Sigmoid colon (tissue), 7 donors: ENCODE measurements around the gene OXTR. TPM values are rescaled to one million over a fixed set of nuclear protein-coding genes. Genes with fewer than 3 reads are reported as not detected.

Source experiments
- DNase-seq: peaks from one replicate; pipeline ENCODE4 v3.0.0-alpha.2; 2019
- H3K27ac ChIP-seq, 4 donors: fragments of 200-600 bp; sonication (generic); one replicate each; pipeline ENCODE4 v1.5.1; 2016 to 2019; ENCODE audit warnings: mild to moderate bottlenecking in 1 of 4
- H3K27me3 ChIP-seq, 3 donors: fragments of 200-600 bp; sonication (generic); one replicate each; pipeline ENCODE4 v1.5.1; 2019; ENCODE audit warnings: mild to moderate bottlenecking in 1 of 3
- H3K36me3 ChIP-seq, 4 donors: fragments of 200-600 bp; sonication (generic); one replicate each; pipeline ENCODE4 v1.5.1; 2016 to 2019
- H3K4me1 ChIP-seq, 4 donors: fragments of 200-600 bp; sonication (generic); one replicate each; pipeline ENCODE4 v1.5.1; 2017 to 2019
- H3K4me3 ChIP-seq, 4 donors: fragments of 200-600 bp; sonication (generic); one replicate each; pipeline ENCODE4 v1.5.1; 2017 to 2019; ENCODE audit warnings: mild to moderate bottlenecking in 2 of 4, moderate library complexity in 1 of 4
- H3K9me3 ChIP-seq, 4 donors: fragments of 200-600 bp in 3 of 4; sonication (generic) in 3 of 4; one replicate each; pipeline versions ENCODE4 v1.5.1 to v1.6.1; 2013 to 2019
- EP300 ChIP-seq, 4 donors: sonication (generic); formaldehyde crosslinking; IDR thresholded peaks; one replicate each; pipeline ENCODE4 v1.6.1; 2017; ENCODE audit warnings: antibody characterized with exemption in 4 of 4
- POLR2A ChIP-seq, 2 donors: fragments of 450-650 bp; IDR thresholded peaks; one replicate each; pipeline ENCODE4 v1.6.1; 2016; ENCODE audit warnings: antibody characterized with exemption in 2 of 2, mild to moderate bottlenecking in 2 of 2, moderate library complexity in 2 of 2
- POLR2AphosphoS5 ChIP-seq, 4 donors: sonication (generic); formaldehyde crosslinking; IDR thresholded peaks; one replicate each; pipeline ENCODE4 v1.6.1; 2017; ENCODE audit warnings: antibody characterized with exemption in 4 of 4
- WGBS, 2 donors: extraction: QIAGEN DNeasy Blood & Tissue Kit; methylation state at CpG; one replicate each; pipeline ENCODE4 v1.1.7; 2013; 5-methylcytosine and 5-hydroxymethylcytosine counted together
- intact Hi-C: fragments of 100-400 bp; cut with DNase I; formaldehyde crosslinking; loops from one replicate; pipeline ENCODE4 v1.15.1; 2023
- polyA plus RNA-seq, 3 donors: library from polyadenylated mRNA; stranded (reverse); fragments of 200-250 nt; gene quantifications; one replicate each; pipeline ENCODE4 v1.2.3, GENCODE V29; 2013
- total RNA-seq, 4 donors: library from RNA; depleted of rRNA; stranded (reverse); fragments of >200 nt; gene quantifications; one replicate each; pipeline ENCODE4 v1.1.0, GENCODE V29; 2016
- TF ChIP-seq, protein P1 (sequence below), 4 experiments: fragments of 450-650 bp in 3 of 4; fragments of 200-600 bp in 1 of 4; IDR thresholded peaks; one replicate each; pipeline ENCODE4 v1.5.1; 2016 to 2019; ENCODE audit warnings: antibody characterized with exemption in 4 of 4, mild to moderate bottlenecking in 3 of 4, moderate library complexity in 2 of 4
- donor health status: healthy with polysubstance abuse.
- donor health status: Bipolar disorder and iron deficiency.
- donor health status: healthy.

OXTR gene
- total and polyA plus RNA-seq, 7 donors = under 0.01 to 0.55 (median 0.29) TPM; not detected in 1

DNA sequence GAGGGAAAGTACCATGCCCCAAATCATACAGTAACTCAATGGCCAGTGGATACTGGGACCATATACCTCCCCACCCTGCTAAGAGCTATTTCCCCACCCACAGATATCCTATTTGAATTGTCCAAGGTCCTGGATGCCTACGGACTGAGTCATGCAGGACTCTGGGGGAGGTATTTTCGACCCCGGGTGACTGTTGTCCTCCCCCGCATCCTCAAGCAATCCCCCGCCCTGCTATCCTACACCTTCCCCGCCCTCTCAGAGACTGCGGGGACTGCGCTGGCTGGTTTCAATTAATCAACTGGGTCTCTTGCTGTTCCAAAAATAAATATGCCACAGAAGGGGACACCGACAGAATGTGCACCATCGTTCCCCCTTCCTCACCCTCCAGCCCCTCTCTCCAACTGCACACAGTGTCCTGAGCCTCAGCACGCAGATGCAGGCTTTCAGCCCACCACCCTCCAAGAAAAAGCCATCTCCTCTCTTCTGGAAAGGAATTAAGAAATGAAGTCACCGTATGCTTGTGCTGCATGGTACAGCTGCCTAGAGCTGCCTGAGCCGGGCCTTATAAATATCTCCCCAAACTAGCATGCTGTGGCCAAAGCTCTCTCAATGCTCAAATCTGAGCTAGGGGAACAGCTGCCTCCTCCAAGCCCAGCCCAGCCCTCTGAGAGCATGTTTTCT, 27.7 kb downstream of the OXTR start:
- no peak for DNase-seq
- peaks cover 0 to 8% (median 2%) of the 10 kb centered on the region in 4 donors for H3K4me1 ChIP-seq
- H3K36me3 ChIP-seq = no peaks in the 10 kb centered on the region
- no peaks in the 10 kb centered on the region for H3K9me3 ChIP-seq
- H3K27ac ChIP-seq = no peak overlapping the region
- intact Hi-C loops = no loop called here
- no peaks in the 10 kb centered on the region for H3K27me3 ChIP-seq
- H3K4me3 ChIP-seq = no peak overlapping the region
- TF ChIP-seq EP300 (IDR thresholded peaks at IDR 0.05) (no peak), POLR2AphosphoS5 (IDR thresholded peaks at IDR 0.05) (no peak), POLR2A (IDR thresholded peaks at IDR 0.05) (no peak)
- TF ChIP-seq, protein P1, sequence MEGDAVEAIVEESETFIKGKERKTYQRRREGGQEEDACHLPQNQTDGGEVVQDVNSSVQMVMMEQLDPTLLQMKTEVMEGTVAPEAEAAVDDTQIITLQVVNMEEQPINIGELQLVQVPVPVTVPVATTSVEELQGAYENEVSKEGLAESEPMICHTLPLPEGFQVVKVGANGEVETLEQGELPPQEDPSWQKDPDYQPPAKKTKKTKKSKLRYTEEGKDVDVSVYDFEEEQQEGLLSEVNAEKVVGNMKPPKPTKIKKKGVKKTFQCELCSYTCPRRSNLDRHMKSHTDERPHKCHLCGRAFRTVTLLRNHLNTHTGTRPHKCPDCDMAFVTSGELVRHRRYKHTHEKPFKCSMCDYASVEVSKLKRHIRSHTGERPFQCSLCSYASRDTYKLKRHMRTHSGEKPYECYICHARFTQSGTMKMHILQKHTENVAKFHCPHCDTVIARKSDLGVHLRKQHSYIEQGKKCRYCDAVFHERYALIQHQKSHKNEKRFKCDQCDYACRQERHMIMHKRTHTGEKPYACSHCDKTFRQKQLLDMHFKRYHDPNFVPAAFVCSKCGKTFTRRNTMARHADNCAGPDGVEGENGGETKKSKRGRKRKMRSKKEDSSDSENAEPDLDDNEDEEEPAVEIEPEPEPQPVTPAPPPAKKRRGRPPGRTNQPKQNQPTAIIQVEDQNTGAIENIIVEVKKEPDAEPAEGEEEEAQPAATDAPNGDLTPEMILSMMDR (IDR thresholded peaks at IDR 0.05) = no peak
- 17 to 31% methylated on average over 13 of the region's 13 CpGs for WGBS, 2 donors

DNA sequence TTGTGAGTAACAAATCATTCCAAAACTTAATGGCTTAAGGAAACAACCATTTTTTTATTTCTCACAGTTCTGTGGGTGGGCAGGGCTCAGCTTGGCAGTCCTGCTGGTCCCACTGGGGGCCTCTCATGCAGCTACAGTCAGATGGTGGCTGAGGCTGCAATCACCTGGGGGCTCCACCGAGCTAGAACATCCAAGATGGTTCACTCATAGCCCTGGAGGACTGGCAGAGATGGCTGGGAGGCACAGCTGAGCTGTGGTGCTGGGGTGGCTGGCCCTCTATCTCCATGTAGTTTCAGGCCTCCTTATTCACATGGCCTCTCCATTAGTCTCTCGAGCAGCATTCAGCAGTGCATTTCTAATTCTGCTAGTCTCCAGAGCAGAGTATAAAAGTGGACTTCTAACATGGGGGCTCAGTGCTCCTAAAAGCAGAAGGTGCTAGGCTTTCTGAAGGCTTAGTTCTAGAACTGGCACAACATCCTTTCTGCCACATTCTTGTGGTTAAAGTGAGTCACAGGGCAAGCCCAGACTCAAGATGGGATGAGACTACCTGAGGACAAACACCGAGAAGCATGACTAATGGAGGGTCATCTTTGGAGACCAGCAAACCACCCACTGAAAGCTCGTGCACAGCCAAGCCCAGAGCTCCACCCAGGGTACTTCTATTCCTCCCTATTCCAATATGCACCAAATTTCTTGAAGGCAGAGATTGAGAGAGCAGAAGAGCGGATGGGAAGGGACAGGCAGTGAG, 29.5 kb downstream of the OXTR start:
- no peak for TF ChIP-seq POLR2AphosphoS5 (IDR thresholded peaks at IDR 0.05)
- no peak for TF ChIP-seq POLR2A (IDR thresholded peaks at IDR 0.05)
- TF ChIP-seq EP300 (IDR thresholded peaks at IDR 0.05) = no peak
- TF ChIP-seq, protein P1 (IDR thresholded peaks at IDR 0.05) = no peak
- Histone ChIP-seq H3K9me3 (no peaks in the 10 kb centered on the region), H3K27me3 (no peaks in the 10 kb centered on the region), H3K4me3 (no peak overlapping the region), H3K27ac (no peak overlapping the region), H3K36me3 (no peaks in the 10 kb centered on the region), H3K4me1 (peaks cover 0 to 8% (median 2%) of the 10 kb centered on the region in 4 donors)
- WGBS, 2 donors = 72 to 87% methylated on average over 5 of the region's 5 CpGs
- intact Hi-C loops = no loop called here
- no peak for DNase-seq

DNA sequence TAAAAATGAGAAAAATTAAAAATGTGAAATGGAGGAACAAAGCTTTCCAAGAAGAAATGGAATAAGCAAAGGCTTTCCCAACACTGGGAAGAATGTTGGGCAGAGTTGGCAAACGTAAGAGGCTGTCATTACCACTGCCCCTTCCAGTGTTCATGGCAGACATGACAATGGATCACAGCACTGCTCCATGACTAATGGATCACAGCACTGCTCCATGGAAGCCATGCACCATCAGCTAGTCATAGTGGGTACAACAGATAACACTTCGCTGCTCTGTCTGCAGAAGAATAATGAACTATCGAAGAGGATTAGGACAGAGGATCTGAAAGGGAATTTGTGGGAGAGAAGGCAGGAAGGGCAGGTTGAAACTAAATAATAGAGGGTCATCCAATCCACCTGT, 30.8 kb downstream of the OXTR start:
- Histone ChIP-seq H3K27me3 (no peaks in the 10 kb centered on the region), H3K4me1 (peaks cover 0 to 8% (median 2%) of the 10 kb centered on the region in 4 donors), H3K36me3 (no peaks in the 10 kb centered on the region), H3K9me3 (no peaks in the 10 kb centered on the region), H3K4me3 (no peak overlapping the region), H3K27ac (no peak overlapping the region)
- DNase-seq = no peak
- intact Hi-C loops = no loop called here
- WGBS, 2 donors = 63 to 64% methylated on average over 3 of the region's 3 CpGs
- TF ChIP-seq POLR2AphosphoS5 (IDR thresholded peaks at IDR 0.05) = no peak
- TF ChIP-seq, protein P1 (IDR thresholded peaks at IDR 0.05) = no peak
- TF ChIP-seq EP300 (IDR thresholded peaks at IDR 0.05) = no peak
- TF ChIP-seq POLR2A (IDR thresholded peaks at IDR 0.05) = no peak

DNA sequence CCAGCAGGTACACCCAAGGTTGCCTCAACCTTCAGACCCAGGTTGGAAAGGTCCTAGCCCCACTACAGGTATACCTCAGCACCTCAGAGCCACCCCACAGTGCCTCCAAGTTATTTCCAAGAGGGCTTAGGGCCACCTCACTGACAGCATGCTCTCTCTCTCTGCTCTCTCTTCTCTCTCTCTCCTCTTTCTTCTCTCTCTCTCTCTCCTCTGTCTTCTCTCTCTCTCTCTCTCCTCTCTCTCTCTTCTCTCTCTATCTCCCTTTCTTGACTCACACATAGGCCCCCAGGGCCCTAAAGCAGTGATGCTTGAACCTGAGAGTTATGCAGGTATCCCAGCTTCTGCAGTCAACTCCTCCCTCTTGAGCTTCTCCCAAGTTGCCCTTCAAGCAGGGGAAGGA, 31.6 kb downstream of the OXTR start:
- TF ChIP-seq POLR2A (IDR thresholded peaks at IDR 0.05) (no peak), POLR2AphosphoS5 (IDR thresholded peaks at IDR 0.05) (no peak), EP300 (IDR thresholded peaks at IDR 0.05) (no peak)
- TF ChIP-seq, protein P1 (IDR thresholded peaks at IDR 0.05) = no peak
- intact Hi-C loops = no loop called here
- Histone ChIP-seq H3K9me3 (no peaks in the 10 kb centered on the region), H3K4me1 (peaks cover 0 to 8% (median 2%) of the 10 kb centered on the region in 4 donors), H3K36me3 (no peaks in the 10 kb centered on the region), H3K4me3 (no peak overlapping the region), H3K27me3 (no peaks in the 10 kb centered on the region), H3K27ac (no peak overlapping the region)
- no peak for DNase-seq
